Measurements from ENCODE around the gene IP6K1. TPM values are rescaled to one million over a fixed set of nuclear protein-coding genes. Genes with fewer than 3 reads are reported as not detected.
"Not testable (repeated sequence)": the region's sequence is repeated elsewhere in the genome, so short reads cannot be mapped to it uniquely, and the experiment has no call there.

IP6K1 gene
- total and polyA plus RNA-seq, 4 donors, result 16.1 to 54.9 (median 32.5) TPM

DNA sequence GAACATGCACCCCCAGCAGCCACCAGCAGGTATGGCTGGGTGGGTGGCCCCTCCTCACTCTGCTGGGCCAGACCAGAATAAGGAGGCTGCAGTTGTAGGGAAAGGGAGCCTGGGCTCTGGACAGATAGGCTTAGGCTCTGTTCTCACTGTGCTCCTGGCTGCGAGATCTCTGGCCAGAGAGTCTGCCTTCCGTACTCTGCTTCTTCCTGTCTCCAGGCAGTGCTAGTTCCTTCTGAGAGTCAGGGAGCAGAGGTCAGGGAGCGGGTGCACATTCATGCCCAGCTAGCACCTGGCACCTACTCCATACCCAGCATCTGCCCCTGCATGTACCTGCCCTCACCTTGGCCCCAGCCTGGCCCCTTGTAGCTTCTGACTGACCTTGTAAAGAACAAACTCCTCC is 94.9 kb downstream of the IP6K1 start:
- not testable (repeated sequence) for H3K9ac ChIP-seq (ENCODE audit: insufficient read depth in 1 of 2, low read length in 2 of 2); H3K9me3 ChIP-seq (ENCODE audit: control insufficient read depth in 4 of 4, insufficient read depth in 3 of 4, low read length in 3 of 4); H3K4me3 ChIP-seq; H3K36me3 ChIP-seq (ENCODE audit: control insufficient read depth in 4 of 4, insufficient read depth in 4 of 4, low read length in 4 of 4); ATAC-seq (ENCODE audit: insufficient read depth, low FRiP score); DNase-seq; H3K27me3 ChIP-seq (ENCODE audit: control insufficient read depth in 3 of 3, insufficient read depth in 3 of 3, low read length in 2 of 3); H3K27ac ChIP-seq (ENCODE audit: low read depth in 1 of 2, low read length in 1 of 2)
- WGBS, 2 donors, result 87 to 89% methylated on average over 3 of the region's 3 CpGs
- H3K4me1 ChIP-seq (ENCODE audit: control insufficient read depth in 5 of 5, insufficient read depth in 5 of 5, low read length in 5 of 5), result peaks cover 0 to 18% (median 6%) of the 10 kb centered on the region in 5 donors

DNA sequence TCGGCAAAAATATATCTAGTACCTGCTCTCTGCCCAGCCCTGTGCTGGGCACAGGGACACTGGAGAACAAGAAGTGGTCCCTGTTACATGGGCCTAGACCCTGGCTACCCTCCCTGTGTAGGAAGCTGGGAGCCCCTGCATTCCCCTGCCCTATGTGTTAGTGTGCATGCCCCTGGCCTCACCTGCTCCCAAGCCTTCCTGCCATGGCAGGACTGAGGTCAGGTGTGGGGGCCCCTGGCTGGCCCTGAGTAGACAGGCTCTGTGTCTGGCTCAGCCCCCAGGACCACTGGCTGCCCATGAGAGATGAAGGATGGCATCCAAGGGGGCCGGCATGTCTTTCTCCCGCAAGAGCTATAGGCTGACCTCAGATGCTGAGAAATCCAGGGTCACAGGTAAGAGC is 95.5 kb downstream of the IP6K1 start:
- not testable (repeated sequence) for H3K27ac ChIP-seq (ENCODE audit: low read depth in 1 of 2, low read length in 1 of 2); H3K4me3 ChIP-seq; DNase-seq; ATAC-seq (ENCODE audit: insufficient read depth, low FRiP score); H3K9me3 ChIP-seq (ENCODE audit: control insufficient read depth in 4 of 4, insufficient read depth in 3 of 4, low read length in 3 of 4); H3K36me3 ChIP-seq (ENCODE audit: control insufficient read depth in 4 of 4, insufficient read depth in 4 of 4, low read length in 4 of 4); H3K9ac ChIP-seq (ENCODE audit: insufficient read depth in 1 of 2, low read length in 2 of 2); H3K27me3 ChIP-seq (ENCODE audit: control insufficient read depth in 3 of 3, insufficient read depth in 3 of 3, low read length in 2 of 3)
- 93 to 94% methylated on average over 3 of the region's 3 CpGs for WGBS, 2 donors
- H3K4me1 ChIP-seq (ENCODE audit: control insufficient read depth in 5 of 5, insufficient read depth in 5 of 5, low read length in 5 of 5), result peaks cover 0 to 18% (median 6%) of the 10 kb centered on the region in 5 donors

DNA sequence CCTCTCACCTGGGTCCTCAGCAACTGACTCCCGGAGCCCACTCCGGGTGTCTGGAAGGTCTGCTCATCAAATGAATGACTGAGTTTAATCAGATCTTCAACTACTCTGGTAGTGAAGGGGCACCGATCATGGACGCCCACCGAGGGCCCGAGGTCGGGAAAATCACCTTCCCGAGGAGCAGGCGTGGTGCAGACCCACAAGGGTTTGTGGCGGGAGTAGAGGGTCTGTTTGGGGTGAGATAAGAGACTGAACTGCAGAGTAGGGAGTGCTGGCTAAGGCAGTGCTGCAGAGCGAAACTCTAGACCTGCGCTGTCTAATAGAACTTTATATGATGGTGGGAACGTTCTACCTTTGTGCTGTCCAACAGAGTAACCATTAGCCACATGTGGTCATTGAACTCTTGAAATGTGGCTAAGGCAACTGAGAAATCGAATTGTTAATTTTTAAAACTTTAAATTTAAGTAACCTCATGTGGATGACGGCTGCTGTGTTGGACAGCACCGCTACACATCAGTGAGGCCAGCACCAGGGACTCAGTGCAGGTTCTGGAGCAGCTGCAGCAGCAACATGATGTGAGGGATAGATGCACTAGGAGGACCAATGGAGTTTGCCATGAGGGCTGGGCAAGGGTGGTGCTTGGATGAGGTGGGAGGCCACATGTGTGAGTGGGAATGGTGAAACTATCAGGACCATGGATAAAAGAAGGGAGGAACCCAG is 96.3 kb downstream of the IP6K1 start:
- H3K27me3 ChIP-seq (ENCODE audit: control insufficient read depth in 3 of 3, insufficient read depth in 3 of 3, low read length in 2 of 3); H3K27ac ChIP-seq (ENCODE audit: low read depth in 1 of 2, low read length in 1 of 2); ATAC-seq (ENCODE audit: insufficient read depth, low FRiP score); H3K36me3 ChIP-seq (ENCODE audit: control insufficient read depth in 4 of 4, insufficient read depth in 4 of 4, low read length in 4 of 4); H3K9me3 ChIP-seq (ENCODE audit: control insufficient read depth in 4 of 4, insufficient read depth in 3 of 4, low read length in 3 of 4); DNase-seq: not testable (repeated sequence)
- Histone ChIP-seq H3K4me1 (ENCODE audit: control insufficient read depth in 5 of 5, insufficient read depth in 5 of 5, low read length in 5 of 5) (peaks cover 0 to 18% (median 6%) of the 10 kb centered on the region in 5 donors), H3K9ac (ENCODE audit: insufficient read depth in 1 of 2, low read length in 2 of 2) (peak overlapping the region; percentile 41 to 71), H3K4me3 (peak overlapping the region; percentile 75)
- 8 to 9% methylated on average over 16 of the region's 16 CpGs for WGBS, 2 donors

DNA sequence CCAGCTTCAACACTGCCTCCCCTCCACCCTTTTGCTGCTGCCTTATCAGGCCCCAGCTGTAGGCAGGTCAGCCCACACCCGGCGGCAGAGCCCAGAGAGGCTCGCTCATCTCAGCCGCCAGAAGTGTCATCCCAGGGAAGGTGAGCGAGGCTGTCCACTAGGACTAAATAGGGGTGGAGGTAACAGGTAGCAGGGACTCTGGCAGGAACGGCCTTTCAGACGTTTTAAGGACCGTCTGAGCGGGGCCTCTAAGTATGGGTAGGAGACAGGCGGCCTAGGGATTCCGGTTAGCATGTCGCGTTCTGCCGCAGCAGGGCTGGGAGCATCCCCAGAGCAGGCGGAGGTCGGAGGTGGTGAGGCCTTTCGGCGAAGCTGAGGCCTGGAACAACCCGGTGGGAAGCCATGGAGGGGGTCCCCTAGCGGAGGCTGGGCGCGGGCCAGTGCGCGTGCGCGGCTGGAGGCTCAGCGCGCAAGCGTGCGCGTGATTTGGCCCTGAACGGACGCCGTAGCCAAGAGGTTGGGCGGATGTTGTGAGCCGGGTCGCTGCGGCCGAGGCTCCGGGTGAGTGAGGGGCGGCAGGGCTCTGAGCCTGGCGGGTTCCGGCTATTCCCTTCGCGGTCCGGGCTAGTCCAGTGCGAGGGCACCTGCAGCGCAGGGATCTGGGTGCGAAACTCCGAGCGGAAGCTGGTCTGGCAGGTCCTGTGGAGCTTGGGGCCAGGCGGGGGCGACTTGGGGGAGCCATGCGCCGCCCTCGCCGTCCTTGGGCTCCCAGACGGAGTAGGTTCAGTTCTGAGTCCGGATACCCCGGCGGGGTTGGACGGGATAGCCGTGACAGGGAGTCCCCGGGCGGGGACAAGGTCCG is 97.1 kb downstream of the IP6K1 start, which contains the start of the genes MST1 and RNF123:
TSS of gene MST1 (minus strand) at position 429 of the 862 bp plus-strand sequence. CDS start 783 bp downstream, outside the sequence.
TSS of gene RNF123 (plus strand) at position 512 of the 862 bp plus-strand sequence. CDS start 1,609 bp downstream, outside the sequence.
- ATAC-seq (ENCODE audit: insufficient read depth, low FRiP score), result peak; percentile 64
- TF ChIP-seq, protein P1, sequence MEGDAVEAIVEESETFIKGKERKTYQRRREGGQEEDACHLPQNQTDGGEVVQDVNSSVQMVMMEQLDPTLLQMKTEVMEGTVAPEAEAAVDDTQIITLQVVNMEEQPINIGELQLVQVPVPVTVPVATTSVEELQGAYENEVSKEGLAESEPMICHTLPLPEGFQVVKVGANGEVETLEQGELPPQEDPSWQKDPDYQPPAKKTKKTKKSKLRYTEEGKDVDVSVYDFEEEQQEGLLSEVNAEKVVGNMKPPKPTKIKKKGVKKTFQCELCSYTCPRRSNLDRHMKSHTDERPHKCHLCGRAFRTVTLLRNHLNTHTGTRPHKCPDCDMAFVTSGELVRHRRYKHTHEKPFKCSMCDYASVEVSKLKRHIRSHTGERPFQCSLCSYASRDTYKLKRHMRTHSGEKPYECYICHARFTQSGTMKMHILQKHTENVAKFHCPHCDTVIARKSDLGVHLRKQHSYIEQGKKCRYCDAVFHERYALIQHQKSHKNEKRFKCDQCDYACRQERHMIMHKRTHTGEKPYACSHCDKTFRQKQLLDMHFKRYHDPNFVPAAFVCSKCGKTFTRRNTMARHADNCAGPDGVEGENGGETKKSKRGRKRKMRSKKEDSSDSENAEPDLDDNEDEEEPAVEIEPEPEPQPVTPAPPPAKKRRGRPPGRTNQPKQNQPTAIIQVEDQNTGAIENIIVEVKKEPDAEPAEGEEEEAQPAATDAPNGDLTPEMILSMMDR (IDR thresholded peaks at IDR 0.05; ENCODE audit: control extremely low read depth, extremely low read depth), result peak; percentile 0
- H3K36me3 ChIP-seq (ENCODE audit: control insufficient read depth in 4 of 4, insufficient read depth in 4 of 4, low read length in 4 of 4), result peaks cover 0 to 1% (median 0%) of the 10 kb centered on the region in 4 donors

DNA sequence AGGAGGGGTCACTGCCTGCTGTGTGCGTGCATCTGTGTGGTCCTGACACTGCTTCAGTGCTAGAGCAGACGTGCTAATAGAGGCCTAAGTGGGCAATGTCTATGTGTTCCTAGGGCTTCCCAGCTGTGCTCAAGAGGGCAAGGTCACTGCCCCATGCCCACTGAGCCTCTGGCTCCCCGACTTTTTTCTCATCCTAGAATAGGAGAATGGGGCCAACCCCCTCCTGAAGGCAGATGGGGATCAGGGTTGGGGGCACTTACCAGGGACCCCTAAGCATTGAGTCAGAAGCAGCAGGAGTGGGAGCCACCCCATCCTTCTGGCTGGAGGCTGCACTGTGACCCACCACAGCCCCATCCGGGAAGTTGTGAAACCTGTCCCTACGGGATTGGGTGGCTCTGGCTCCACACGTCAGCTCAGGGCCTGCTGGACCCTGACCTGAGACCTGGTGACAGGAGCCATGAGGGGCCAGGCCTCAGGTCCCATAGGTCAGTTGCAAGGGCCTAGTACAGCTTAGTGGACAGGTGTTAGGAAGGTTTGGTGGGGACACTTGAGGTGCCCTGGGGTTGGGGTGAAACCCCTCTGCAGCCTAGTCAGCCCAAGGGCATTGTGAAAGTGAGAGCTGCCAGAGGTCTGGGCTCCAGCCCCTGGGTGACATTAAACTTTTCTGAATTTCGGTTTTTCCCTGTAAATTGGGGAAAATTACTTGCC is 97.8 kb downstream of the IP6K1 start:
- H3K4me3 ChIP-seq; ATAC-seq (ENCODE audit: insufficient read depth, low FRiP score); H3K36me3 ChIP-seq (ENCODE audit: control insufficient read depth in 4 of 4, insufficient read depth in 4 of 4, low read length in 4 of 4); DNase-seq; H3K9ac ChIP-seq (ENCODE audit: insufficient read depth in 1 of 2, low read length in 2 of 2); H3K9me3 ChIP-seq (ENCODE audit: control insufficient read depth in 4 of 4, insufficient read depth in 3 of 4, low read length in 3 of 4); H3K27me3 ChIP-seq (ENCODE audit: control insufficient read depth in 3 of 3, insufficient read depth in 3 of 3, low read length in 2 of 3): not testable (repeated sequence)
- WGBS, 2 donors, result 66 to 77% methylated on average over 5 to 7 of the region's 7 CpGs
- H3K27ac ChIP-seq (ENCODE audit: low read depth in 1 of 2, low read length in 1 of 2), result peak overlapping the region in 1 of 2 donors; percentile 72
- peaks cover 0 to 18% (median 6%) of the 10 kb centered on the region in 5 donors for H3K4me1 ChIP-seq (ENCODE audit: control insufficient read depth in 5 of 5, insufficient read depth in 5 of 5, low read length in 5 of 5)

More for the DNA sequence above, 97.1 kb downstream of the IP6K1 start, which contains the start of the genes MST1 and RNF123:
- DNase-seq, result peak; percentile 94 to 97 (median 95)
- Histone ChIP-seq H3K4me3 (peak within 1 kb of the TSS; percentile 75), H3K9me3 (ENCODE audit: control insufficient read depth in 4 of 4, insufficient read depth in 3 of 4, low read length in 3 of 4) (no peaks in the 10 kb centered on the region), H3K9ac (ENCODE audit: insufficient read depth in 1 of 2, low read length in 2 of 2) (peak within 1 kb of the TSS; percentile 47 to 71), H3K27ac (ENCODE audit: low read depth in 1 of 2, low read length in 1 of 2) (peak within 1 kb of the TSS; percentile 72 to 80), H3K27me3 (ENCODE audit: control insufficient read depth in 3 of 3, insufficient read depth in 3 of 3, low read length in 2 of 3) (peaks cover 0 to 3% (median 0%) of the 10 kb centered on the region in 3 donors), H3K4me1 (ENCODE audit: control insufficient read depth in 5 of 5, insufficient read depth in 5 of 5, low read length in 5 of 5) (peaks cover 0 to 18% (median 6%) of the 10 kb centered on the region in 5 donors)
- 3% methylated on average over 64 to 66 of the region's 66 CpGs for WGBS, 2 donors

DNA sequence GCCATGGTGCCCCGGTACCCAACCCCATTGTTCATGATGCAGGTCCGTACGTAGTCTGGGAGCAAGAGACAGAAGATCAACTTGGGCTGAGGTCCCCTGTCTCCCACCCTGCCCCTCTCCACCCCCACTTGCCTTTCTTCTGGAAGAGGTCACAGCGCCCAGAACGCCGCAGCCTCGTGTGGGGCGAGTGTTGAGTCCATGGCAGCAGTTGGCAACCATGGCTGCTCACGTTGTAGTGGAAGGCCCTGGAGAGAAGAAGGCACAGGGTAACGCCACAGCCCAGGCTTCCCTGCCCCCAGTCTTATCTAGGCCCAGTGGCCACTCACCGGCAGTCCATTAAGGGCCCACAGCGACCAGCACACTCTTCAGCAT is 98.9 kb downstream of the IP6K1 start:
- not testable (repeated sequence) for ATAC-seq (ENCODE audit: insufficient read depth, low FRiP score); H3K4me3 ChIP-seq; H3K27me3 ChIP-seq (ENCODE audit: control insufficient read depth in 3 of 3, insufficient read depth in 3 of 3, low read length in 2 of 3); H3K27ac ChIP-seq (ENCODE audit: low read depth in 1 of 2, low read length in 1 of 2); H3K9me3 ChIP-seq (ENCODE audit: control insufficient read depth in 4 of 4, insufficient read depth in 3 of 4, low read length in 3 of 4); DNase-seq; H3K9ac ChIP-seq (ENCODE audit: insufficient read depth in 1 of 2, low read length in 2 of 2)
- 96 to 97% methylated on average over 9 to 12 of the region's 12 CpGs for WGBS, 2 donors
- H3K4me1 ChIP-seq (ENCODE audit: control insufficient read depth in 5 of 5, insufficient read depth in 5 of 5, low read length in 5 of 5), result peaks cover 0 to 18% (median 6%) of the 10 kb centered on the region in 5 donors
- H3K36me3 ChIP-seq (ENCODE audit: control insufficient read depth in 4 of 4, insufficient read depth in 4 of 4, low read length in 4 of 4), result peaks cover 0 to 15% (median 8%) of the 10 kb centered on the region in 4 donors
